ENCODE data around the gene ACLY. TPM values are rescaled to one million over a fixed set of nuclear protein-coding genes. Genes with fewer than 3 reads are reported as not detected.

ACLY gene
- total and polyA plus RNA-seq, 2 of the 13 experiments (the other 11 are each of a cell fraction or from before 2014, with no cell fraction given): 111 to 218 TPM

GRCh38 chr17:41957031-41957868 is 38.5 kb upstream of the ACLY start (continued):
- TF ChIP-seq, protein P1, sequence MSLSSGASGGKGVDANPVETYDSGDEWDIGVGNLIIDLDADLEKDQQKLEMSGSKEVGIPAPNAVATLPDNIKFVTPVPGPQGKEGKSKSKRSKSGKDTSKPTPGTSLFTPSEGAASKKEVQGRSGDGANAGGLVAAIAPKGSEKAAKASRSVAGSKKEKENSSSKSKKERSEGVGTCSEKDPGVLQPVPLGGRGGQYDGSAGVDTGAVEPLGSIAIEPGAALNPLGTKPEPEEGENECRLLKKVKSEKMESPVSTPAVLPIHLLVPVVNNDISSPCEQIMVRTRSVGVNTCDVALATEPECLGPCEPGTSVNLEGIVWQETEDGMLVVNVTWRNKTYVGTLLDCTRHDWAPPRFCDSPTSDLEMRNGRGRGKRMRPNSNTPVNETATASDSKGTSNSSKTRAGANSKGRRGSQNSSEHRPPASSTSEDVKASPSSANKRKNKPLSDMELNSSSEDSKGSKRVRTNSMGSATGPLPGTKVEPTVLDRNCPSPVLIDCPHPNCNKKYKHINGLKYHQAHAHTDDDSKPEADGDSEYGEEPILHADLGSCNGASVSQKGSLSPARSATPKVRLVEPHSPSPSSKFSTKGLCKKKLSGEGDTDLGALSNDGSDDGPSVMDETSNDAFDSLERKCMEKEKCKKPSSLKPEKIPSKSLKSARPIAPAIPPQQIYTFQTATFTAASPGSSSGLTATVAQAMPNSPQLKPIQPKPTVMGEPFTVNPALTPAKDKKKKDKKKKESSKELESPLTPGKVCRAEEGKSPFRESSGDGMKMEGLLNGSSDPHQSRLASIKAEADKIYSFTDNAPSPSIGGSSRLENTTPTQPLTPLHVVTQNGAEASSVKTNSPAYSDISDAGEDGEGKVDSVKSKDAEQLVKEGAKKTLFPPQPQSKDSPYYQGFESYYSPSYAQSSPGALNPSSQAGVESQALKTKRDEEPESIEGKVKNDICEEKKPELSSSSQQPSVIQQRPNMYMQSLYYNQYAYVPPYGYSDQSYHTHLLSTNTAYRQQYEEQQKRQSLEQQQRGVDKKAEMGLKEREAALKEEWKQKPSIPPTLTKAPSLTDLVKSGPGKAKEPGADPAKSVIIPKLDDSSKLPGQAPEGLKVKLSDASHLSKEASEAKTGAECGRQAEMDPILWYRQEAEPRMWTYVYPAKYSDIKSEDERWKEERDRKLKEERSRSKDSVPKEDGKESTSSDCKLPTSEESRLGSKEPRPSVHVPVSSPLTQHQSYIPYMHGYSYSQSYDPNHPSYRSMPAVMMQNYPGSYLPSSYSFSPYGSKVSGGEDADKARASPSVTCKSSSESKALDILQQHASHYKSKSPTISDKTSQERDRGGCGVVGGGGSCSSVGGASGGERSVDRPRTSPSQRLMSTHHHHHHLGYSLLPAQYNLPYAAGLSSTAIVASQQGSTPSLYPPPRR (CRISPR knock-in tag; IDR thresholded peaks at IDR 0.05; ENCODE audit: borderline replicate concordance): 0 out of 2 replicates have a peak, but pooled peaks have one; percentile 40
- TF ChIP-seq NBN (conservative IDR thresholded peaks at IDR 0.05) (no peak), NAIF1 (CRISPR knock-in tag; IDR thresholded peaks at IDR 0.05; ENCODE audit: borderline replicate concordance) (no peak), ETV5 (CRISPR knock-in tag; IDR thresholded peaks at IDR 0.05; ENCODE audit: borderline replicate concordance) (peak; percentile 95), HHEX (CRISPR knock-in tag; IDR thresholded peaks at IDR 0.05) (no peak), ZBTB4 (CRISPR knock-in tag; IDR thresholded peaks at IDR 0.05; ENCODE audit: borderline replicate concordance) (no peak), ZNF451 (CRISPR knock-in tag; IDR thresholded peaks at IDR 0.05) (no peak), ZNF652 (CRISPR knock-in tag; IDR thresholded peaks at IDR 0.05; ENCODE audit: borderline replicate concordance, low read depth) (no peak), ZFP82 (CRISPR knock-in tag; IDR thresholded peaks at IDR 0.05; ENCODE audit: borderline replicate concordance) (no peak), SNRNP70 (IDR thresholded peaks at IDR 0.05; ENCODE audit: low read depth, low read length) (no peak), ZNF205 (CRISPR knock-in tag; IDR thresholded peaks at IDR 0.05) (0 out of 2 replicates have a peak, but pooled peaks have one; percentile 35), POGZ (CRISPR knock-in tag; IDR thresholded peaks at IDR 0.05) (peak; percentile 32; the same call in 1 of the 2 replicates), MIXL1 (CRISPR knock-in tag; IDR thresholded peaks at IDR 0.05) (peak; percentile 45; the same call in 1 of the 2 replicates), ZNF431 (CRISPR knock-in tag; IDR thresholded peaks at IDR 0.05; ENCODE audit: borderline replicate concordance, low read depth) (no peak)
- TF ChIP-seq, protein P2, sequence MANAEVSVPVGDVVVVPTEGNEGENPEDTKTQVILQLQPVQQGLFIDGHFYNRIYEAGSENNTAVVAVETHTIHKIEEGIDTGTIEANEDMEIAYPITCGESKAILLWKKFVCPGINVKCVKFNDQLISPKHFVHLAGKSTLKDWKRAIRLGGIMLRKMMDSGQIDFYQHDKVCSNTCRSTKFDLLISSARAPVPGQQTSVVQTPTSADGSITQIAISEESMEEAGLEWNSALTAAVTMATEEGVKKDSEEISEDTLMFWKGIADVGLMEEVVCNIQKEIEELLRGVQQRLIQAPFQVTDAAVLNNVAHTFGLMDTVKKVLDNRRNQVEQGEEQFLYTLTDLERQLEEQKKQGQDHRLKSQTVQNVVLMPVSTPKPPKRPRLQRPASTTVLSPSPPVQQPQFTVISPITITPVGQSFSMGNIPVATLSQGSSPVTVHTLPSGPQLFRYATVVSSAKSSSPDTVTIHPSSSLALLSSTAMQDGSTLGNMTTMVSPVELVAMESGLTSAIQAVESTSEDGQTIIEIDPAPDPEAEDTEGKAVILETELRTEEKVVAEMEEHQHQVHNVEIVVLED (CRISPR knock-in tag; IDR thresholded peaks at IDR 0.05; ENCODE audit: borderline replicate concordance): no peak
- TF ChIP-seq, protein P3, sequence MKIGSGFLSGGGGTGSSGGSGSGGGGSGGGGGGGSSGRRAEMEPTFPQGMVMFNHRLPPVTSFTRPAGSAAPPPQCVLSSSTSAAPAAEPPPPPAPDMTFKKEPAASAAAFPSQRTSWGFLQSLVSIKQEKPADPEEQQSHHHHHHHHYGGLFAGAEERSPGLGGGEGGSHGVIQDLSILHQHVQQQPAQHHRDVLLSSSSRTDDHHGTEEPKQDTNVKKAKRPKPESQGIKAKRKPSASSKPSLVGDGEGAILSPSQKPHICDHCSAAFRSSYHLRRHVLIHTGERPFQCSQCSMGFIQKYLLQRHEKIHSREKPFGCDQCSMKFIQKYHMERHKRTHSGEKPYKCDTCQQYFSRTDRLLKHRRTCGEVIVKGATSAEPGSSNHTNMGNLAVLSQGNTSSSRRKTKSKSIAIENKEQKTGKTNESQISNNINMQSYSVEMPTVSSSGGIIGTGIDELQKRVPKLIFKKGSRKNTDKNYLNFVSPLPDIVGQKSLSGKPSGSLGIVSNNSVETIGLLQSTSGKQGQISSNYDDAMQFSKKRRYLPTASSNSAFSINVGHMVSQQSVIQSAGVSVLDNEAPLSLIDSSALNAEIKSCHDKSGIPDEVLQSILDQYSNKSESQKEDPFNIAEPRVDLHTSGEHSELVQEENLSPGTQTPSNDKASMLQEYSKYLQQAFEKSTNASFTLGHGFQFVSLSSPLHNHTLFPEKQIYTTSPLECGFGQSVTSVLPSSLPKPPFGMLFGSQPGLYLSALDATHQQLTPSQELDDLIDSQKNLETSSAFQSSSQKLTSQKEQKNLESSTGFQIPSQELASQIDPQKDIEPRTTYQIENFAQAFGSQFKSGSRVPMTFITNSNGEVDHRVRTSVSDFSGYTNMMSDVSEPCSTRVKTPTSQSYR (CRISPR knock-in tag; IDR thresholded peaks at IDR 0.05; ENCODE audit: borderline replicate concordance): peak; percentile 93

All from HepG2 (cell line).